Measurements from ENCODE around the gene MLLT3. TPM values are rescaled to one million over a fixed set of nuclear protein-coding genes. Genes with fewer than 3 reads are reported as not detected.

Gene MLLT3
- polyA plus RNA-seq, 1 experiment = 32.5 TPM

GRCh38 chr9:20632705-20633104 lies 10.4 kb upstream of the MLLT3 start:
- no peak overlapping the region for H3K4me3 ChIP-seq (ENCODE audit: low read depth, low read length)
- TF ChIP-seq, protein P1, sequence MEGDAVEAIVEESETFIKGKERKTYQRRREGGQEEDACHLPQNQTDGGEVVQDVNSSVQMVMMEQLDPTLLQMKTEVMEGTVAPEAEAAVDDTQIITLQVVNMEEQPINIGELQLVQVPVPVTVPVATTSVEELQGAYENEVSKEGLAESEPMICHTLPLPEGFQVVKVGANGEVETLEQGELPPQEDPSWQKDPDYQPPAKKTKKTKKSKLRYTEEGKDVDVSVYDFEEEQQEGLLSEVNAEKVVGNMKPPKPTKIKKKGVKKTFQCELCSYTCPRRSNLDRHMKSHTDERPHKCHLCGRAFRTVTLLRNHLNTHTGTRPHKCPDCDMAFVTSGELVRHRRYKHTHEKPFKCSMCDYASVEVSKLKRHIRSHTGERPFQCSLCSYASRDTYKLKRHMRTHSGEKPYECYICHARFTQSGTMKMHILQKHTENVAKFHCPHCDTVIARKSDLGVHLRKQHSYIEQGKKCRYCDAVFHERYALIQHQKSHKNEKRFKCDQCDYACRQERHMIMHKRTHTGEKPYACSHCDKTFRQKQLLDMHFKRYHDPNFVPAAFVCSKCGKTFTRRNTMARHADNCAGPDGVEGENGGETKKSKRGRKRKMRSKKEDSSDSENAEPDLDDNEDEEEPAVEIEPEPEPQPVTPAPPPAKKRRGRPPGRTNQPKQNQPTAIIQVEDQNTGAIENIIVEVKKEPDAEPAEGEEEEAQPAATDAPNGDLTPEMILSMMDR (IDR thresholded peaks at IDR 0.05; ENCODE audit: low read depth, low read length) = no peak
- ChIA-PET CTCF (interaction anchor here (1.1 to 1.5 kb wide), 4 partner anchors 9 to 478 kb away, joined by 3 to 6 read pairs (median 4); no protein-coding TSS in a partner anchor), POLR2A (no interaction called here)
- no peaks in the 10 kb centered on the region for H3K27me3 ChIP-seq (ENCODE audit: control insufficient read depth, insufficient read depth, low read length)
- no peak for DNase-seq (ENCODE audit: low read depth, low spot score)
- H3K27ac ChIP-seq (ENCODE audit: low read depth, low read length) = no peak overlapping the region
- H3K9me3 ChIP-seq (ENCODE audit: control insufficient read depth, insufficient read depth, low read length) = no peaks in the 10 kb centered on the region

GRCh38 chr9:20630241-20630943 lies 8.1 kb upstream of the MLLT3 start:
- H3K27me3 ChIP-seq (ENCODE audit: control insufficient read depth, insufficient read depth, low read length) = no peaks in the 10 kb centered on the region
- no peaks in the 10 kb centered on the region for H3K9me3 ChIP-seq (ENCODE audit: control insufficient read depth, insufficient read depth, low read length)
- TF ChIP-seq, protein P1 (IDR thresholded peaks at IDR 0.05; ENCODE audit: low read depth, low read length) = no peak
- POLR2A ChIA-PET = no interaction called here
- no peak overlapping the region for H3K4me3 ChIP-seq (ENCODE audit: low read depth, low read length)
- DNase-seq (ENCODE audit: low read depth, low spot score) = no peak
- no peak overlapping the region for H3K27ac ChIP-seq (ENCODE audit: low read depth, low read length)
- CTCF ChIA-PET = interaction anchor here (2.0 kb wide), 1 partner anchor 311 kb away, joined by 4 read pairs; no protein-coding TSS in a partner anchor

GRCh38 chr9:20625003-20625349 lies 2.7 kb upstream of the MLLT3 start:
- ChIA-PET POLR2A (interaction anchor here (1.8 kb wide), 1 partner anchor 59 kb away, joined by 9 read pairs; the partner anchor contains the start of gene FOCAD), CTCF (interaction anchor here (0.6 to 6.3 kb wide), 73 partner anchors 9 to 700 kb away, joined by 3 to 154 read pairs (median 4); partner anchors contain the start of gene FOCAD)
- TF ChIP-seq, protein P1 (IDR thresholded peaks at IDR 0.05; ENCODE audit: low read depth, low read length) = no peak
- H3K27ac ChIP-seq (ENCODE audit: low read depth, low read length) = no peak overlapping the region
- no peak overlapping the region for H3K4me3 ChIP-seq (ENCODE audit: low read depth, low read length)
- no peak for DNase-seq (ENCODE audit: low read depth, low spot score)
- no peaks in the 10 kb centered on the region for H3K9me3 ChIP-seq (ENCODE audit: control insufficient read depth, insufficient read depth, low read length)
- no peaks in the 10 kb centered on the region for H3K27me3 ChIP-seq (ENCODE audit: control insufficient read depth, insufficient read depth, low read length)

DNA sequence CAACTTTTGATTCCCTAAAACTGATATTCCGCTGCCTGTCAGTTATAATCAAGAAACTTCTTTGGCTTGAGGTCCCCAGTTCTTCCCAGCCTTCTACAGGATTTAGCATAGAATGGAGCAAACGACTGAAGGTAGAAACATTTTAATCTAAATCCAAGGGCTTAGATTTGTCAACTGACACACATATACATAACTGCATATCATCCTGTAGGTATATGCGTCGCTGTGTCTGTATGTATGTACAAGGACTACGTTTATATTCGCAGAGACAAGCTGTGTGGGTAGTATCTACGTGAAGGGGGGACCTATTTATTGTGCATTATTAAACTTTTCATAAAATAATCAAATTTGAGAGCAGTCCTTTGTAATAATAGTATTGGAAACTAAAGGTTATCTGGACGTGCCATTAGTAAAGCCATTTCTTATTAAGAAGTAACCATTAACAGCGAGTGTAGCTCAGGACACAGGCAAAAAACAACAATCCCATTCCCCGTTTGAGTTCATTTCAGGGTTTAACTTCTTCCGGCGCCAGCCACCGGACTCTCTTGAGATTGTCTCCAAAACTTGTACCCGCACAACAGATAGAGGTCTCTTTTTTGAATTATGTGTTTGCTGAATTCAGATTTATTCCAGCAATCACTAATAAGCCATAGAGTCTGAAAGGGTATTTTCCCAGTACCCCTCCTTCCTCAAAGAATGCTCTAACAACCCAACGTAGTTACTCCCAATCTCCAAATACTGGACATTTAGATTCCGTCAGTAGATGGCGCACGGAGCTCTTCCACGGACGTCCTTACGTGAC lies 2.1 kb upstream of the MLLT3 start:
- Histone ChIP-seq H3K27me3 (ENCODE audit: control insufficient read depth, insufficient read depth, low read length) (no peaks in the 10 kb centered on the region), H3K4me3 (ENCODE audit: low read depth, low read length) (peak overlapping the region; percentile 67), H3K9me3 (ENCODE audit: control insufficient read depth, insufficient read depth, low read length) (no peaks in the 10 kb centered on the region), H3K27ac (ENCODE audit: low read depth, low read length) (no peak overlapping the region)
- no peak for DNase-seq (ENCODE audit: low read depth, low spot score)
- ChIA-PET CTCF (interaction anchor here (0.6 to 6.3 kb wide), 76 partner anchors 8 to 699 kb away, joined by 3 to 154 read pairs (median 4); partner anchors contain the start of gene FOCAD), POLR2A (interaction anchor here (1.8 kb wide), 1 partner anchor 59 kb away, joined by 9 read pairs; the partner anchor contains the start of gene FOCAD)
- TF ChIP-seq, protein P1 (IDR thresholded peaks at IDR 0.05; ENCODE audit: low read depth, low read length) = peak; percentile 91

All from AG04450 (cell line).